ENCODE data around the gene PCDH1. TPM values are rescaled to one million over a fixed set of nuclear protein-coding genes. Genes with fewer than 3 reads are reported as not detected.
A peak's percentile ranks its signal among the peaks of the same experiment; 100 is the strongest.

Gene PCDH1
- total RNA-seq, 1 donor from 2014 or later = 16.1 TPM

DNA sequence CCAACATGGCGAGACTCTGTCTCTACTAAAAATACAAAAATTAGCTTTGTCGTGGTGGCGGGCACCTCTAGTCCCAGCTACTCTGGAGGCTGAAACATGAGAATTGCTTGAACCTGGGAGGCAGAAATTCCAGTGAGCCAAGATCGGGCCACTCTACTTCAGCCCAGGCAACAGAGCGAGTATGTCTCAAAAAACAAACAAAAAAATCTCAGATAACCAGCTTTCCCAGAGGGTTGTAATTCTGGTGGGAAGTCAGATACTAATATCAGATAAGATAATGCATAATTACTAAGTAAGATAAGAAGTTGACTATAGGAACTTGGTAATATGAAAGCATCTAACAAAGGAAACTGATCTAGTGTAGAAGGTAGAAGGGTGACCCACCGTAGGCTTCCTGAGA lies 60.6 kb downstream of the PCDH1 start:
- TF ChIP-seq, protein P1, sequence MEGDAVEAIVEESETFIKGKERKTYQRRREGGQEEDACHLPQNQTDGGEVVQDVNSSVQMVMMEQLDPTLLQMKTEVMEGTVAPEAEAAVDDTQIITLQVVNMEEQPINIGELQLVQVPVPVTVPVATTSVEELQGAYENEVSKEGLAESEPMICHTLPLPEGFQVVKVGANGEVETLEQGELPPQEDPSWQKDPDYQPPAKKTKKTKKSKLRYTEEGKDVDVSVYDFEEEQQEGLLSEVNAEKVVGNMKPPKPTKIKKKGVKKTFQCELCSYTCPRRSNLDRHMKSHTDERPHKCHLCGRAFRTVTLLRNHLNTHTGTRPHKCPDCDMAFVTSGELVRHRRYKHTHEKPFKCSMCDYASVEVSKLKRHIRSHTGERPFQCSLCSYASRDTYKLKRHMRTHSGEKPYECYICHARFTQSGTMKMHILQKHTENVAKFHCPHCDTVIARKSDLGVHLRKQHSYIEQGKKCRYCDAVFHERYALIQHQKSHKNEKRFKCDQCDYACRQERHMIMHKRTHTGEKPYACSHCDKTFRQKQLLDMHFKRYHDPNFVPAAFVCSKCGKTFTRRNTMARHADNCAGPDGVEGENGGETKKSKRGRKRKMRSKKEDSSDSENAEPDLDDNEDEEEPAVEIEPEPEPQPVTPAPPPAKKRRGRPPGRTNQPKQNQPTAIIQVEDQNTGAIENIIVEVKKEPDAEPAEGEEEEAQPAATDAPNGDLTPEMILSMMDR (IDR thresholded peaks at IDR 0.05; ENCODE audit: borderline replicate concordance) = no peak
- Histone ChIP-seq H3K27ac (replicated peaks) (peak overlapping the region; percentile 86), H3K27me3 (ENCODE audit: low read depth) (peaks cover 52% of the 10 kb centered on the region), H3K4me1 (peaks cover 66% of the 10 kb centered on the region), H3K4me3 (no peak overlapping the region), H3K36me3 (no peaks in the 10 kb centered on the region), H3K9me3 (replicated peaks) (no peaks in the 10 kb centered on the region)
- intact Hi-C loops (cut with micrococcal nuclease) = loop anchor here (10.0 kb wide), 1 partner anchor 113 kb away; no protein-coding TSS in a partner anchor
- no peak for DNase-seq

DNA sequence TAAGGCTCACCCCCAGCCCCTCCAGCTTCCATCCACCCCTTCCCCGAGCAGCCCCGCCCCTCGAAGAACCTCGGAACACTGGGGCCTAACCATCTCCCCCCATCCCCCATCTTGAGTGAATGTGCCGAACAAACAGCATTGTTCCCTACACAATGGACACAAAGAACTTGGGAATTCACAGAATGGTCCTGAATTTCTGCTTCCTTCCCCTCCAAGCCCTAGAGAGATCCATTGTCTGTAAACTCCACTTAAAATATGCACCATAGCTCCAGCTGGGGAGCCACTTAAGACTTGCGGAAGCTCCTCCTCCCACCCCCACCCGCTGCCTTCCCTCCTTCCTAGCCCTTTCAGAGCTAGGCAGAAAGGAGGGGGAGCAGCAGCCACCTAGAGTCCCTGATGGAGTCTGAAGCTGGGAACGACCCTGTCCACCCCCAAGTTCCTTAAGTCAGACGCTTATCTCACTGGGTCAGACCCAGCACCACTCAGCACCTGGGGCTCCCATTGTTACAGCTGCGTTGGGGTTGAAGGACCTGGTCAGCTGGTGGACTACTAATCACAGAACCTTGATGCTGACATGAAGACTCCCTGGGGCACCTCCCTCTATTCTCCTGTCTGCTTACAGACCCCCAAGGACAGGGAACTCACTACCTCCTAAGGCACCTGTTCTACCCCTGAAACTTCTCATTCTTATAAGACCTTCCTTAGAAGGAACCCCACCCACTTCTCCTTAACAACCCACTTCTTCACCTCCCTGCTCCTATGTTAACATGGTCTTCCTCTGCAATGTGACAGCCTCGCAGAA lies 61.4 kb downstream of the PCDH1 start:
- TF ChIP-seq, protein P1 (IDR thresholded peaks at IDR 0.05; ENCODE audit: borderline replicate concordance) = no peak
- no peaks in the 10 kb centered on the region for H3K36me3 ChIP-seq
- H3K27me3 ChIP-seq (ENCODE audit: low read depth) = peaks cover 60% of the 10 kb centered on the region
- intact Hi-C loops (cut with micrococcal nuclease) = loop anchor here (10.0 kb wide), 1 partner anchor 112 kb away; no protein-coding TSS in a partner anchor
- H3K27ac ChIP-seq (replicated peaks) = peak overlapping the region; percentile 86
- no peaks in the 10 kb centered on the region for H3K9me3 ChIP-seq (replicated peaks)
- no peak for DNase-seq
- no peak overlapping the region for H3K4me3 ChIP-seq
- H3K4me1 ChIP-seq = peaks cover 66% of the 10 kb centered on the region

- Histone ChIP-seq H3K4me3 (no peak overlapping the region), H3K4me1 (peaks cover 69% of the 10 kb centered on the region), H3K9me3 (replicated peaks) (no peaks in the 10 kb centered on the region), H3K27ac (replicated peaks) (peak overlapping the region; percentile 86), H3K36me3 (no peaks in the 10 kb centered on the region), H3K27me3 (ENCODE audit: low read depth) (peaks cover 71% of the 10 kb centered on the region)
- intact Hi-C loops (cut with micrococcal nuclease) = loop anchor here (10.0 kb wide), 1 partner anchor 111 kb away; no protein-coding TSS in a partner anchor
- no peak for DNase-seq
- TF ChIP-seq, protein P1 (IDR thresholded peaks at IDR 0.05; ENCODE audit: borderline replicate concordance) = no peak
Observed at GRCh38 chr5:141815796-141816180, 62.4 kb downstream of the PCDH1 start.

GRCh38 chr5:141815051-141815795 lies 63.0 kb downstream of the PCDH1 start:
- Histone ChIP-seq H3K27ac (replicated peaks) (peak overlapping the region; percentile 86), H3K27me3 (ENCODE audit: low read depth) (peaks cover 75% of the 10 kb centered on the region), H3K4me3 (no peak overlapping the region), H3K4me1 (peaks cover 70% of the 10 kb centered on the region), H3K36me3 (no peaks in the 10 kb centered on the region), H3K9me3 (replicated peaks) (no peaks in the 10 kb centered on the region)
- no peak for DNase-seq
- TF ChIP-seq, protein P1 (IDR thresholded peaks at IDR 0.05; ENCODE audit: borderline replicate concordance) = no peak
- intact Hi-C loops (cut with micrococcal nuclease) = loop anchor here (10.0 kb wide), 1 partner anchor 110 kb away; no protein-coding TSS in a partner anchor

DNA sequence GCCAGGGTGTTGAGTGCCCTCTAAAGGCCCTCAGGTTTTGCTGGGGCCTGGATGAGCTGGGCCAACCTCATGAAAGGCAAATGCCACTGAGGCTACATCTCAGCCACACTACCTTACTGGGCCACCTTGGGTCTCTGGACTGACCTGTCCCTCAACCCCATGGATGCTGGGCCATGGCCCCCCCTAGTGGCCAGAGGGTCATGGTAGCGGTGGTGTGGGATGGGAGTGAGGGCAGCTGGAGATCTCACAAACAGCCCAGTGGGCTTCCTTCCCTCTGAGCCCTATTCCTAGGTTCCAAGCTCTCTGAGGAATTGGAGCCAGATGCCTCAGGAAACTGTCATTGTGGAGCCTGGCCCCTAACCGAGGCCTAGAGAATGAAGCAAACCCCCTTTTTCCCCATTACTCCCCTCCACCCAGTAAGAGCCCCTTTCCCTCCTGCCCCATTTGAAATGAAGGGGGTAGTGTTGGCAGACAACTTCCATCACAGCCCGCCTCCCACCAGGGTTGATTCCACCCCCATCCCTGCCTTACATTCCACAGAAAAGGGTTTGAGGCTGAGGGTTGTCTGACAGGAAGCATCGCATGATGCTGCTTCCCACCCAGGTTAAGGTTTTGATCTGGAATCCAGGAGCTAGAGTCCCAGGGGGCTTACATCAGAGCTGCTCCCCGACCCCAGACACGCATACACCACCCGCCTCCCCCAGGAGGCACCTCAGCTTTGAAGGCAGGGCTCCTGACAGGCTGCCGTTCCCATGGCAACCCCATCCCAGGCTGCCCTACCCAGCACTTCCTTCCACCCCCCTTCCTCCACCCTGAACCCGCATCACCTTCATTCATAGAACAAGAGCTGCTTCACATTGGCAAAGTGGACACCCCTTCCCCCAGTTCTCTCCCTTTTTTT lies 63.9 kb downstream of the PCDH1 start:
- H3K4me1 ChIP-seq = peaks cover 70% of the 10 kb centered on the region

More for the DNA sequence above, 63.9 kb downstream of the PCDH1 start:
- Histone ChIP-seq H3K27ac (replicated peaks) (peak overlapping the region; percentile 86), H3K36me3 (no peaks in the 10 kb centered on the region), H3K9me3 (replicated peaks) (no peaks in the 10 kb centered on the region), H3K27me3 (ENCODE audit: low read depth) (peaks cover 76% of the 10 kb centered on the region), H3K4me3 (no peak overlapping the region)
- TF ChIP-seq, protein P1 (IDR thresholded peaks at IDR 0.05; ENCODE audit: borderline replicate concordance) = peak; percentile 71
- intact Hi-C loops (cut with micrococcal nuclease) = loop anchor here (10.0 kb wide), 1 partner anchor 110 kb away; no protein-coding TSS in a partner anchor
- peak; percentile 55 for DNase-seq
